Stimulated activated CD8-positive, alpha-beta memory T cell treated with anti-CD3 and anti-CD28 coated beads, Interleukin-4, amount 100 ng/mL, for 1 hour (primary cell): ENCODE results near the gene ANKRD17.
A peak's percentile ranks its signal among the peaks of the same experiment; 100 is the strongest.
"Not testable (repeated sequence)": the region's sequence is repeated elsewhere in the genome, so short reads cannot be mapped to it uniquely, and the experiment has no call there.

Experiments
- DNase-seq, 2 donors: peaks; one replicate each; pipeline ENCODE4 v3.0.0-alpha.2; 2020; ENCODE audit warnings: low read depth in 2 of 2, low spot score in 1 of 2

The ANKRD17 gene

GRCh38 chr4:73258686-73259570 is at the start of gene ANKRD17:
TSS of gene ANKRD17 (minus strand) at chr4:73258798. CDS start at chr4:73258668, 130 bp downstream.
- DNase-seq, result peak; percentile 76 to 84

- DNase-seq, result no peak
Measured at GRCh38 chr4:73308286-73308685, 49.7 kb upstream of the ANKRD17 start.

GRCh38 chr4:73303711-73304110 is 45.1 kb upstream of the ANKRD17 start:
- no peak for DNase-seq

- DNase-seq, result no peak
Measured at GRCh38 chr4:73299548-73300280, 41.1 kb upstream of the ANKRD17 start.

GRCh38 chr4:73292661-73293060 is 34.1 kb upstream of the ANKRD17 start:
- not testable (repeated sequence) for DNase-seq

- DNase-seq, result no peak
Measured at GRCh38 chr4:73281982-73282381, 23.4 kb upstream of the ANKRD17 start.

- DNase-seq, result no peak
Measured at GRCh38 chr4:73281396-73281795, 22.8 kb upstream of the ANKRD17 start.

GRCh38 chr4:73277201-73277600 is 18.6 kb upstream of the ANKRD17 start:
- DNase-seq, result no peak

GRCh38 chr4:73275318-73275654 is 16.7 kb upstream of the ANKRD17 start:
- DNase-seq, result no peak

GRCh38 chr4:73272816-73273215 is 14.2 kb upstream of the ANKRD17 start:
- no peak for DNase-seq

GRCh38 chr4:73267050-73267449 is 8.5 kb upstream of the ANKRD17 start:
- no peak for DNase-seq

GRCh38 chr4:73259571-73260090 is 1.0 kb upstream of the ANKRD17 start:
- no peak for DNase-seq

GRCh38 chr4:73258436-73258685 is 237 bp downstream of the ANKRD17 start:
- DNase-seq, result peak in 1 of 2 donors; percentile 33

- no peak for DNase-seq
Measured at GRCh38 chr4:73257651-73258435, 755 bp downstream of the ANKRD17 start.

GRCh38 chr4:73257234-73257633 is 1.4 kb downstream of the ANKRD17 start:
- peak in 1 of 2 donors; percentile 43 for DNase-seq

GRCh38 chr4:73255847-73256246 is 2.8 kb downstream of the ANKRD17 start:
- not testable (repeated sequence) for DNase-seq

GRCh38 chr4:73252001-73252400 is 6.6 kb downstream of the ANKRD17 start:
- no peak for DNase-seq

- no peak for DNase-seq
Measured at GRCh38 chr4:73251384-73251783, 7.2 kb downstream of the ANKRD17 start.

GRCh38 chr4:73250642-73251041 is 8.0 kb downstream of the ANKRD17 start:
- DNase-seq, result no peak

GRCh38 chr4:73248821-73249220 is 9.8 kb downstream of the ANKRD17 start:
- no peak for DNase-seq

GRCh38 chr4:73248416-73248815 is 10.2 kb downstream of the ANKRD17 start:
- DNase-seq, result no peak

GRCh38 chr4:73247100-73247499 is 11.5 kb downstream of the ANKRD17 start:
- DNase-seq, result no peak
